ENCODE results near the gene CARMIL1.

Gene CARMIL1

DNA sequence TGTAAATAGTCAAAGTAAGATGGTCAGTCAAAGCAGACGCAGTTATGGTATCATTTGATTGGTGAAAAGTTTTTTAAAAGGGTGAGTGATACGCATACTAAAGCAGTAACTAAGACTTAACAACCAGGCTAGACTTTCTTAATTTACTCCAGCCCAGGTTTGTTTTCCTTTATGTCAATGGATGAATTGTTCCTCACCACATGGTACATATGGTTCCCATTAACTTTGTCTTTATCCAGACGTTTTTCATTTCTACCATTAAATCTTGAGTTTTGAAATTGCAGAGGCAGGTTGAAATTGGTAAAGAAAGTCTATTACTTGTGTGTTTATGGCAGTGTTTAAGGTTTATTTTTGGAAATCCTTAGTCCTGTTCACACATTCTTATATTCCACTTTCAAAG is 274.3 kb downstream of the CARMIL1 start:
- no peaks in the 10 kb centered on the region for H3K9me3 ChIP-seq (ENCODE audit: control insufficient read depth, insufficient read depth, low read length)
- H3K27me3 ChIP-seq (ENCODE audit: control insufficient read depth, insufficient read depth, low read length), result no peaks in the 10 kb centered on the region
- no peak overlapping the region for H3K9ac ChIP-seq (ENCODE audit: low read depth, low read length)
- no peak overlapping the region for H3K4me3 ChIP-seq (ENCODE audit: low read depth, low read length)
- H3K36me3 ChIP-seq (ENCODE audit: control insufficient read depth, insufficient read depth, low read length), result no peaks in the 10 kb centered on the region
- H3K4me1 ChIP-seq (ENCODE audit: control insufficient read depth, insufficient read depth, low read length), result no peaks in the 10 kb centered on the region

DNA sequence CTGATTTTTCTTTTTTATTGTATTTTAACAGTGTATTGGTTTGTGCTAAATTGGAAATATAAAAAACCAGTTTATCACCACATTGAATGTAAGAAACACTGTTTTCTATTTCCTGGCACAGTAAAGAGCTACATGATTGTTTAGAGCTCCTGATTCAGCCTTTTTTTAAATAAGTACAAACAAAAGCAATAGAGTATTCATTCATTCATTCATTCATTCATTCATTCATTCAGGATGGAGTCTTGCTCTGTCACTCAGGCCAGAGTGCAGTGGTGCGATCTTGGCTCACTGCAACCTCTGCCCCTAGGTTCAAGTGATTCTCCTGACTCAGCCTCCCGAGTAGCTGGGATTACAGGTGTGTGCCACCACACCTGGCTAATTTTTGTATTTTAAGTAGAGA is 276.0 kb downstream of the CARMIL1 start:
- Histone ChIP-seq H3K9me3 (ENCODE audit: control insufficient read depth, insufficient read depth, low read length) (no peaks in the 10 kb centered on the region), H3K4me1 (ENCODE audit: control insufficient read depth, insufficient read depth, low read length) (no peaks in the 10 kb centered on the region), H3K9ac (ENCODE audit: low read depth, low read length) (no peak overlapping the region), H3K27me3 (ENCODE audit: control insufficient read depth, insufficient read depth, low read length) (no peaks in the 10 kb centered on the region), H3K36me3 (ENCODE audit: control insufficient read depth, insufficient read depth, low read length) (no peaks in the 10 kb centered on the region), H3K4me3 (ENCODE audit: low read depth, low read length) (no peak overlapping the region)

GRCh38 chr6:25556516-25556915 is 277.3 kb downstream of the CARMIL1 start:
- Histone ChIP-seq H3K27me3 (ENCODE audit: control insufficient read depth, insufficient read depth, low read length) (no peaks in the 10 kb centered on the region), H3K9ac (ENCODE audit: low read depth, low read length) (no peak overlapping the region)

DNA sequence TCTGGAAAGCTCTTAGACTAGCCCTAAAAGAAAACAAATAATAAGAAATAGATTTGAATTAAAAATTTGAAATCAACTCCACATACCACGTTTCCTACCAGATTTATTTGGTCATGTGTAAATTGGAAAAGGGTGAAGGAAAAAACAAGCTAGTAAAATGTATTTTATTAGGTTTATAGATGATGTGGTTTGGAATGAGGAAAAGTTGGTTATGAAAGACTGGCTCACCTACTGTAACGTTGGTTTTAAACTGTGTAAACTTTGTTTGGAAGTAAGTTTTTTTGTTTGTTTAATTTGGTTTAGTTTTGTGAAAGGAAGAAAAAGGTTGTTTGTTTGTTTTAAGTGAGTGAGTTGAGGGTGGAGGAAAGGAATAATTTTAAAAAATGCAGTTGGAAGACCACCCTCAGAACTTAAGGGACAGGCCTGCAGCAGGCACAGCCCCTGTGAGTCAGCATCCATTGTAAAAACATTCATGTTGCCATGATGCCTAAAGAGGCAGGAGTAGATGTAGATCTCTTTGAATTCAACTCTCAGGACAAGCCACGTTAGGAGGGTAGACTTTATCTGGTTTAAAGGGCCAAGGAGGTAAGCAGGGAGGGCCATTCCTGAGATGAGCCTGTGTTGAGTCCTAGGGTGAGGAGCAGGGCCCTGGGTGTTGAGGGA is 279.1 kb downstream of the CARMIL1 start:
- no peak overlapping the region for H3K4me3 ChIP-seq (ENCODE audit: low read depth, low read length)
- no peaks in the 10 kb centered on the region for H3K9me3 ChIP-seq (ENCODE audit: control insufficient read depth, insufficient read depth, low read length)
- no peak overlapping the region for H3K9ac ChIP-seq (ENCODE audit: low read depth, low read length)
- H3K27me3 ChIP-seq (ENCODE audit: control insufficient read depth, insufficient read depth, low read length), result no peaks in the 10 kb centered on the region
- no peaks in the 10 kb centered on the region for H3K4me1 ChIP-seq (ENCODE audit: control insufficient read depth, insufficient read depth, low read length)
- H3K36me3 ChIP-seq (ENCODE audit: control insufficient read depth, insufficient read depth, low read length), result no peaks in the 10 kb centered on the region

More at GRCh38 chr6:25556516-25556915, 277.3 kb downstream of the CARMIL1 start:
- Histone ChIP-seq H3K36me3 (ENCODE audit: control insufficient read depth, insufficient read depth, low read length) (no peaks in the 10 kb centered on the region), H3K9me3 (ENCODE audit: control insufficient read depth, insufficient read depth, low read length) (no peaks in the 10 kb centered on the region), H3K4me1 (ENCODE audit: control insufficient read depth, insufficient read depth, low read length) (no peaks in the 10 kb centered on the region), H3K4me3 (ENCODE audit: low read depth, low read length) (no peak overlapping the region)

- Histone ChIP-seq H3K4me3 (ENCODE audit: low read depth, low read length) (no peak overlapping the region), H3K9me3 (ENCODE audit: control insufficient read depth, insufficient read depth, low read length) (no peaks in the 10 kb centered on the region), H3K36me3 (ENCODE audit: control insufficient read depth, insufficient read depth, low read length) (no peaks in the 10 kb centered on the region), H3K9ac (ENCODE audit: low read depth, low read length) (no peak overlapping the region), H3K4me1 (ENCODE audit: control insufficient read depth, insufficient read depth, low read length) (no peaks in the 10 kb centered on the region), H3K27me3 (ENCODE audit: control insufficient read depth, insufficient read depth, low read length) (no peaks in the 10 kb centered on the region)
These were observed 281.7 kb downstream of the CARMIL1 start for GRCh38 chr6:25560865-25561264.

- H3K36me3 ChIP-seq (ENCODE audit: control insufficient read depth, insufficient read depth, low read length), result no peaks in the 10 kb centered on the region
- no peaks in the 10 kb centered on the region for H3K27me3 ChIP-seq (ENCODE audit: control insufficient read depth, insufficient read depth, low read length)
- no peak overlapping the region for H3K9ac ChIP-seq (ENCODE audit: low read depth, low read length)
- no peak overlapping the region for H3K4me3 ChIP-seq (ENCODE audit: low read depth, low read length)
- H3K4me1 ChIP-seq (ENCODE audit: control insufficient read depth, insufficient read depth, low read length), result no peaks in the 10 kb centered on the region
- no peaks in the 10 kb centered on the region for H3K9me3 ChIP-seq (ENCODE audit: control insufficient read depth, insufficient read depth, low read length)
These were observed 285.8 kb downstream of the CARMIL1 start for GRCh38 chr6:25564943-25565342.

GRCh38 chr6:25570578-25570977 is 291.4 kb downstream of the CARMIL1 start:
- no peaks in the 10 kb centered on the region for H3K27me3 ChIP-seq (ENCODE audit: control insufficient read depth, insufficient read depth, low read length)
- H3K4me3 ChIP-seq (ENCODE audit: low read depth, low read length), result no peak overlapping the region
- no peaks in the 10 kb centered on the region for H3K4me1 ChIP-seq (ENCODE audit: control insufficient read depth, insufficient read depth, low read length)
- no peaks in the 10 kb centered on the region for H3K36me3 ChIP-seq (ENCODE audit: control insufficient read depth, insufficient read depth, low read length)
- no peaks in the 10 kb centered on the region for H3K9me3 ChIP-seq (ENCODE audit: control insufficient read depth, insufficient read depth, low read length)
- H3K9ac ChIP-seq (ENCODE audit: low read depth, low read length), result no peak overlapping the region

- Histone ChIP-seq H3K9me3 (ENCODE audit: control insufficient read depth, insufficient read depth, low read length) (no peaks in the 10 kb centered on the region), H3K36me3 (ENCODE audit: control insufficient read depth, insufficient read depth, low read length) (no peaks in the 10 kb centered on the region), H3K9ac (ENCODE audit: low read depth, low read length) (no peak overlapping the region), H3K4me3 (ENCODE audit: low read depth, low read length) (no peak overlapping the region), H3K4me1 (ENCODE audit: control insufficient read depth, insufficient read depth, low read length) (no peaks in the 10 kb centered on the region), H3K27me3 (ENCODE audit: control insufficient read depth, insufficient read depth, low read length) (no peaks in the 10 kb centered on the region)
These were observed 297.7 kb downstream of the CARMIL1 start for GRCh38 chr6:25576919-25577318.

DNA sequence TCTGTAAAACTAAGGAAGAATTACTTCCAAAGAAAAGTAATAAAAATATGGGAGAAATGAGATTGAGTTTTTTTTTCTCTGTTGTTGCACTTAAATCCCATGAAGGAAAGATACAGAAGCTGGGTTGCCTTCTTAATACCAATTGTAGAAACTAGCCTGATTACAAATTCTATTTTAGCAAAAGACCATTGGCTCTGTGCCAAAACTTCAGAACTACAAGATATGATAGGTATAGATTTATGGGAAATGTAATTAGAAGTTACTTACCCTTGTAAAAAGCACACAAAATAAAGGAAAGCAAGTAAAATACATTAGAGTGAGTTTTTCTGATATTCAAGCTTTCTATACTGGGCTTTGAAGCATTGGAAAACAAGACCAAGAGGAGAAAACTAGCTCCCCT is 299.4 kb downstream of the CARMIL1 start:
- Histone ChIP-seq H3K4me3 (ENCODE audit: low read depth, low read length) (no peak overlapping the region), H3K4me1 (ENCODE audit: control insufficient read depth, insufficient read depth, low read length) (no peaks in the 10 kb centered on the region), H3K27me3 (ENCODE audit: control insufficient read depth, insufficient read depth, low read length) (no peaks in the 10 kb centered on the region), H3K36me3 (ENCODE audit: control insufficient read depth, insufficient read depth, low read length) (no peaks in the 10 kb centered on the region), H3K9ac (ENCODE audit: low read depth, low read length) (no peak overlapping the region), H3K9me3 (ENCODE audit: control insufficient read depth, insufficient read depth, low read length) (no peaks in the 10 kb centered on the region)

DNA sequence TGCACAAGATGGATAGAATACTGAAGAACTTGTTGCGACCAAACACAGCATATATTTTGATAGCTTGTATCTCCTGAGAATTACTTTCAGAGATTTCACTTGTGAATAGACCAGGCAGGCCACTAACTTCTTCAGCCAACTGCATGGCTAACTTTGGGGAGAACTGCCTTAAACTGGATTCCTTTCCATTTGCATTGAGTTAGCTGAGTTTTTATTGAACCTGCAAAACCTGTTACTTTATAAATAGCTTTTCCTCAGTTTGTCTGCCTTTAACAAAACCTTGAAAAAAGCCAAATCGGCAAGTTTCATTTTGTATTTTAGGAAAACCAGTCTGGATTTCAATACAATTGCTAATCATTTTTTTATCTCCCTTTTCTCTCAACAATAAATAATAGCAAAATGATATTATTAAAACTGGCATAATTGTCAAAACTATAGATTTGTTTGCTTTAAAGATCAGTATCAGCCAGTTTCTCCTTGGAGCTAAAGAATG is 300.3 kb downstream of the CARMIL1 start:
- no peak overlapping the region for H3K4me3 ChIP-seq (ENCODE audit: low read depth, low read length)
- H3K9ac ChIP-seq (ENCODE audit: low read depth, low read length), result no peak overlapping the region
- H3K27me3 ChIP-seq (ENCODE audit: control insufficient read depth, insufficient read depth, low read length), result no peaks in the 10 kb centered on the region
- no peaks in the 10 kb centered on the region for H3K9me3 ChIP-seq (ENCODE audit: control insufficient read depth, insufficient read depth, low read length)
- H3K4me1 ChIP-seq (ENCODE audit: control insufficient read depth, insufficient read depth, low read length), result no peaks in the 10 kb centered on the region
- peaks cover 3% of the 10 kb centered on the region for H3K36me3 ChIP-seq (ENCODE audit: control insufficient read depth, insufficient read depth, low read length)

GRCh38 chr6:25579902-25580495 is 300.8 kb downstream of the CARMIL1 start:
- Histone ChIP-seq H3K4me1 (ENCODE audit: control insufficient read depth, insufficient read depth, low read length) (no peaks in the 10 kb centered on the region), H3K4me3 (ENCODE audit: low read depth, low read length) (no peak overlapping the region), H3K9me3 (ENCODE audit: control insufficient read depth, insufficient read depth, low read length) (no peaks in the 10 kb centered on the region), H3K9ac (ENCODE audit: low read depth, low read length) (no peak overlapping the region), H3K27me3 (ENCODE audit: control insufficient read depth, insufficient read depth, low read length) (no peaks in the 10 kb centered on the region), H3K36me3 (ENCODE audit: control insufficient read depth, insufficient read depth, low read length) (peaks cover 3% of the 10 kb centered on the region)

GRCh38 chr6:25582101-25582500 is 302.9 kb downstream of the CARMIL1 start:
- Histone ChIP-seq H3K4me3 (ENCODE audit: low read depth, low read length) (no peak overlapping the region), H3K27me3 (ENCODE audit: control insufficient read depth, insufficient read depth, low read length) (no peaks in the 10 kb centered on the region), H3K36me3 (ENCODE audit: control insufficient read depth, insufficient read depth, low read length) (peaks cover 3% of the 10 kb centered on the region), H3K9me3 (ENCODE audit: control insufficient read depth, insufficient read depth, low read length) (no peaks in the 10 kb centered on the region), H3K4me1 (ENCODE audit: control insufficient read depth, insufficient read depth, low read length) (no peaks in the 10 kb centered on the region), H3K9ac (ENCODE audit: low read depth, low read length) (no peak overlapping the region)
